Posterior vena cava (tissue), 2 donors: ENCODE measurements around the gene SLC38A10. TPM values are rescaled to one million over a fixed set of nuclear protein-coding genes. Genes with fewer than 3 reads are reported as not detected.

Source experiments
- DNase-seq: peaks from one replicate; pipeline ENCODE4 v3.0.0-alpha.2; 2020; ENCODE audit warnings: low spot score
- intact Hi-C, 2 donors: fragments of 100-400 bp; cut with DNase I; formaldehyde crosslinking; loops; one replicate each; pipeline versions ENCODE4 v1.14.1 to v1.14.2; 2022 to 2023
- total RNA-seq, 2 donors: library from RNA; stranded (reverse); fragmentation: NEBNext Ultra II Directional; extraction: Animal tissue kit (Norgen Biotek cat#: 25700); gene quantifications; one replicate each; pipeline ENCODE4 v1.2.1, GENCODE V29; 2021
- donor health status: DM: yes; HTN: yes; CAD: no.
- donor health status: DM: yes; HTN: yes; CAD: no.

The SLC38A10 gene
- total RNA-seq, 2 donors from 2014 or later, result 59.6 to 85.1 TPM

DNA sequence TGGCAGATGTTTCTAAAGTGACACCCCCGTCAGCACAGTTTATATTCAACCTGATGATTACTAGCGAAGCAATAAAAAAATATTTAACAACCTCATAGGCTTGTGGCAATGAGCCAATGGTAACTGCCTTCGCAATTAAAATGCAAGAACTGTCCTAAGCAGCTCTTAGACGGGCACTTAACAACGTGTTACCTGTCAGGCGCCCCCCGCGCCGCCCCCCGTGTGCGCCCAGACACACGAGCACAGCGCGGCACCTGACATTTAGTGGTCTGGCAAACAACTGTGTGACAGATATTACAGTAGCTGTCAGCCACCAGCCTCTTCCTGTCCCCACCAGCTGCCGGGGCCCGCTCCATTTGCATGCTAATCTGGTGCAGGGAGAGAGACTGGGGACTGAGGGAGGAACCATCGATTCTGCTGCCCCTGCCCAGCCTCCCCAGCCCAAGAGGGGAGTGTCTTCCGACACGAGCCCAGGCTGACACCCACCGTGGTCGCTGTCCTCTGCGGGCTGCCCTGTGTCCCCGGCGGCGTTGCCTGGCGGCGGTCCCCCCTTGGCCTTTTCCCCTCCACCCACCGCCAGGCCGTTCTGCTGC, 43.3 kb downstream of the SLC38A10 start:
- intact Hi-C loops, result loop anchor here (5.0 to 10.0 kb wide), 4 partner anchors 143 to 353 kb away; partner anchors contain the start of gene BAHCC1 (in 2 of the 2)
- no peak for DNase-seq

DNA sequence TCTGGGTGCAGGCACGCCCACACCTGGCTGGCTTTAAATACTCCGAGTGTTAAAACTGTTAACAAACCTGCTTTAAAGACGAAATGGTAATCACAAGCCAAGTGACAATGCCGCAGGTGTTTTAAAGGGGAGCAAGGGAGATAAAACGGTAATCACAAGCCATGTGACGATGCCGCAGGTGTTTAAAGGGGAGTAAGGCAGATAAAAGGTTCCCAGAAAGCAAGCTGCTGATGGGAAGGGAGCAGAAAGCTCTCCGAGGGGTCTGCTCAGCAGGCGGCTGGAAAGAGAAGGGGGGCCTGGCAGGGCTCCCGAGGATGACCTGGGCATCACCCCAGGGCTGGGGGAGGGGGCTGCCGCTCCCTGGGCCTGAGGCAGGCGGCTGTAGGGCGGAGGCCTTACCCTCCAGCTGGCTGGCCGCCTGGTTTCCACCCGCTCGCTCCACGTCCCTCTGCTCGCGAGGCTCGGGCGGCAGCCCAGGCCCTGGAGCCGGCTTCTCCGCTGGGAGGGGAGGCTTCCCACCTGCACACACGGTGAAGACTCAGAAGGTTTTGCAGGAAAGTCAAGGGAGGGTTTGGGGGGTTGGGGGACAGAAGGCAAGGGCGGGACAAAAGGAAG, 43.9 kb downstream of the SLC38A10 start:
- intact Hi-C loops, result loop anchor here (5.0 to 10.0 kb wide), 4 partner anchors 144 to 354 kb away; partner anchors contain the start of gene BAHCC1 (in 2 of the 2)
- no peak for DNase-seq

GRCh38 chr17:81250286-81251093, 44.6 kb downstream of the SLC38A10 start:
- intact Hi-C loops, result loop anchor here (5.0 to 10.0 kb wide), 4 partner anchors 144 to 354 kb away; partner anchors contain the start of gene BAHCC1 (in 2 of the 2)
- DNase-seq, result no peak

DNA sequence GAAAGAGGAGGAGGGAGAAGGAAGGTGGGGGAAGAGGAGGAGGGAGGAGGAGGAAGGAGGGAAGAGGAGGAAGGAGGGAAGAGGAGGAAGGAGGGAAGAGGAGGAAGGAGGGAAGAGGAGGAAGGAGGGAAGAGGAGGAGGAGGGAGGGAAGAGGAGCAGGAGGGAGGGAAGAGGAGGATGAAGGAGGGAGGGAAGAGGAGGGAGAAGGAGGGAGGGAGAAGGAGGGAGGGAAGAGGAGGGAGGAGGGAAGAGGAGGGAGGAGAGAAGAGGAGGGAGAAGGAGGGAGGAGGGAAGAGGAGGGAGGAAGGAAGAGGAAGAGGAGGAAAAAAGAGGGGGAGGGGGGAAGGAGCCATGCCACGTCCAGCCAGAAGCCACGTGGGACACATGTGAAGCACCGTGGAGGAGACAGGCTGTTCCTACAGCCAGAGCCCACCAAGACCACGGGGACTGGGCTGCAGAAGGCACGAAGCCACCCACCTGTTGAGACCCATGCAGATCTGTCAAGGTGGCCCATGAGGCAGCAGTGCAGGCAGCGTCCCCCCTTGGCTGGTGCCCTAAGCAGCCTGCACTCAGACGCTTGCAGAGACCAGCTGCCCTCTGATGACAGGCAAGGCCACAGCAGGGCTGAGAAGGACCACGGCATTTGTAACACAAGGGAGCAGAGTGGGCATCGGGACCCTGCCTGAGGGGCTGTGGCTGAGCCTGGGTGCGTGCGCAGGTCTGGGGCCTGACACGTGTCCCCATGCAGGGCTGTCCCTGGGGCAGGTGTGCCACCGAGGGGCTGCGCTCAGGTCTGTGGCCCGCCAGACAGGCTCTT, 45.7 kb downstream of the SLC38A10 start:
- DNase-seq, result no peak
- intact Hi-C loops, result loop anchor here (5.0 to 10.0 kb wide), 5 partner anchors 105 to 355 kb away; partner anchors contain the start of gene BAHCC1 (in 2 of the 2)

- intact Hi-C loops, result loop anchor here in 1 of 2 donors (10.0 kb wide), 1 partner anchor 104 kb away; no protein-coding TSS in a partner anchor
- no peak for DNase-seq
Measured at GRCh38 chr17:81248649-81249048, 46.5 kb downstream of the SLC38A10 start.

GRCh38 chr17:81247339-81247990, 47.6 kb downstream of the SLC38A10 start:
- no peak for DNase-seq
- intact Hi-C loops, result loop anchor here in 1 of 2 donors (10.0 kb wide), 1 partner anchor 103 kb away; no protein-coding TSS in a partner anchor

GRCh38 chr17:81246679-81247338, 48.3 kb downstream of the SLC38A10 start:
- intact Hi-C loops, result loop anchor here in 1 of 2 donors (10.0 kb wide), 1 partner anchor 102 kb away; no protein-coding TSS in a partner anchor
- DNase-seq, result no peak

GRCh38 chr17:81246343-81246670, 48.8 kb downstream of the SLC38A10 start:
- intact Hi-C loops, result loop anchor here in 1 of 2 donors (10.0 kb wide), 1 partner anchor 102 kb away; no protein-coding TSS in a partner anchor
- DNase-seq, result no peak

DNA sequence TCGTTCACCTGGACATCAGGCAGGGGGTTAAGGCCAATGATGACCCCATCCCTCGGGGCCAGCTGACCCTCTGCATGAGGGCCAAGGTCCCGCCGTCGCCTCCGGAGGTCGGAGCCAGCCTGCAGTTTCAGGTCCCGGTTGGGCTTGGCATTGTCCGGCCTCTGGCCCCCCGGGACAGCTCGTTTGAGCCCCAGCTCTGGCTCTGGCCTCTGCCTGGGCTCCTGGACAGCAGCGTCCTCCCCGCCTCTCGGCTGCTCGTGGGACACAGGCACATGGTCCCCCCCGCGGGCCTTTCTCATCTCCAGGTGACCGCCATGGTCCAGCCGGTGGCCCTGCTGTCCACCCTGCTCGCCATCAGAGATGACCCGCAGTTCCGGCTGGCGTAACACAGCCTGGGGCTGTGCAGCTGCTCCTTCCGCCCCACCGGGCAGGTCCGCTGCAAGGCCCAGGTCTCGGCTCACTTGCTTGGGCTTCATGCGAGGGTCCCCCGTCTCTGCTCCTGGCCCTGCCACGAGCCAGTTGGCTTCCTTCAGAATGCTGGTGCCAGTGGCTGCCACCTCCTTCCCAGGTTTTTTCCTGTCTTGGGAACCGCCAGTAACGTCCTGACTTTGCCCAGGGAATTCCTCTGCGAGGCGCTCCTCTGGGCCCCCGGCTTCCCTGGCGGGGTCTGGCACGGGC, 49.3 kb downstream of the SLC38A10 start:
- intact Hi-C loops, result loop anchor here in 1 of 2 donors (10.0 kb wide), 1 partner anchor 101 kb away; no protein-coding TSS in a partner anchor
- no peak for DNase-seq

DNA sequence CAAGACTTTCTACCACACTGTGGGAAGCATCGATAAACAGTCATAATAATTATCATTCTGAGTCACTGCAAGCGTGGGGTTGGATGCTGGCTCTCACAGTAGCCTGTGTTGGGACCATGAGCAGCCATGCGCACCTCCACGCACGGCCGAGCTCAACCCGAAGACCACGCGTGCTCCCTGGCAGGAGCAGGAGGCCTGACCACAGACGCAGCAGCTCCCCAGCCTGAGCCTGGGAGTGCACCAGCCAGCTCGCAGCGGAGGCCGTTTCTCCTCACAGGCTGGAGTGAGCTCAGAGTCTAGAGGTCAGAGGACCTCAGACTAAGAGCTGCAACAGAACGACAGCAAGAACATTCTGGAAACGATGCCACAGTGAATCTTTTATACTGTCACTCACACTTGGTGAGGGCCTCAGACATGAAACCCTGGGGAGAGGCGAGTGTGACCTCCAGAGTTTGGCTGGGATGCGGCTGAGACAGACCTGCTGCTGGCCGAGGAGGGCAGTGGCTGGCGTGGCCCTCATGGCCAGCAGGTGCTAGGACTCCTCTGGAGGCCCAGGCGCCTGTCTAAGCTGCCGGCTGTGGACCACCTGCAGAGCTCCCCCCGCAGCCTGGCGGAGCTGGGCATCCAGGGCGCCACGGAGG, 50.0 kb downstream of the SLC38A10 start:
- intact Hi-C loops, result loop anchor here in 1 of 2 donors (10.0 kb wide), 1 partner anchor 100 kb away; no protein-coding TSS in a partner anchor
- DNase-seq, result no peak

DNA sequence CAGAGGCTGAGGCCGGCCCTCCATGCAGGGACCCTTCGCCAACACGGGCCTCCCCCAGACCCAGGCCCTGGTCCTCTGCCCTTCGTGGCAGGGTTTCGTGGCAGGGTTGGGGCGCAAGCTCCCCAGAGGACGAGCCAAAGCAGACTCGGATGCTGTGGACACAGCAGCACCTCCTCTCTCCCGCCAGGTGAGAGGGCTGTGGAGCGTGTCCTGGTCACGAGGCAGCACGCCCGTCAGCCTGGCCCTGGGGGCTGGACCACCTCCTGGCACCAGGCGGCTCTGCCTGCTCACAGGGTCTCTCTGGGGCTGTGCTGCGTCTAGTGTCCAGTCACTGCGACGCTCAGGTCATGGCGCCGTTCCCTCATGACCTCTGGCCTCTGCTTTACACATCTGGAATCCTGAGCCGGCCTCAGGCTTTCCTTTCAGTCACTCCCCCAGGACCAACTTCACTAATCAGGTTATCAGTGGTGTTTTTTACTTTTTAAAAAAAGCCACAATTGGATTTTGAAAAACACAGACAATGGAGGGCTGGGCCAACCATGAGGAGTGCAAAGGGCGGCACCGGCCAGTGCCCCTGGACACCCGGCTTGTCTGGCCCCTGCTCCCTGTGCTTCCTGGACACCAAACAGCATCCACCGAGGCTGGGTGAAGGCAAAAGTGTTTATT, 50.6 kb downstream of the SLC38A10 start:
- intact Hi-C loops, result loop anchor here (5.0 to 10.0 kb wide), 2 partner anchors 100 to 102 kb away; no protein-coding TSS in a partner anchor
- no peak for DNase-seq

GRCh38 chr17:81243333-81243664, 51.8 kb downstream of the SLC38A10 start:
- intact Hi-C loops, result loop anchor here (5.0 to 10.0 kb wide), 2 partner anchors 98 to 101 kb away; no protein-coding TSS in a partner anchor
- no peak for DNase-seq

GRCh38 chr17:81242421-81243332, 52.4 kb downstream of the SLC38A10 start:
- intact Hi-C loops, result loop anchor here (5.0 to 10.0 kb wide), 2 partner anchors 98 to 100 kb away; no protein-coding TSS in a partner anchor
- DNase-seq, result no peak

DNA sequence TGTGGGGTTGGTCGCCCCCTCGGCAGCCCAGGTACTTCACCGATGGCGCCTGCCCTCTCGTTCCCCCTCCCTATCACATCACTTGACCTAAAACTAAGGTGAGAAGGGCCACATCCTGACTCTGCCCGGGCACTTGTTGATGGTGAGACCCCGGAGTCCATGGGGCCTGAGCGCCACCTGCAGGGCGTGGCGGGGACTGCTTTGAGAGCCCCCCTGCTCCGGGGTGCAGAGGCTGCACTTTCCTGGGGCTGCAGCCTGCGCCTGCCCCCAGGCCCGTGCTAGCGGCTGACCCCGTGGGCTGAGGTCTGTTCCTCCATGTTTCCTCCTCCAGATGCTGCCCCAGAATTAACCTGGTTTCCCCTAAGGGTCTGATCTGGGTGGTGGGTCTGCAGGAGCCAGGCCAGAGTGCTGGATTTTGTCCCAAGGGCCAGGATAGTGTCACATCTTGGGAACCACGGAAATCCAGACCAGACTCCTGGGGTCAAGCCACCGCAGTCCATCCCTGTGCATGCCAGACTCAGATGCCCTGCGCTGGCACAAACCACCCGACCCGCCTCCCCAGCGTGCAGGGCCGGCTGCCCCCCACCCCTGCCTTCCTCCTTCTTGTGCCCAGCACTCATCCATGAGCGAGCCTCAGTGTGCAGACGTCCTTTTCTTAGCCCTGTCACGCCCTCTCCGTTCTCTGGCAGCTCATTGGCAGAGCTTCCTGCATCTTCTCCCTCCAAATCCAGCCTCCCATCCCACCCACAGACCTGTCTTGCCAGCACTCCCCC, 53.3 kb downstream of the SLC38A10 start:
- intact Hi-C loops, result loop anchor here (5.0 to 10.0 kb wide), 2 partner anchors 97 to 100 kb away; no protein-coding TSS in a partner anchor
- DNase-seq, result no peak
